Measurements from ENCODE around the gene GUCY2F.

GUCY2F gene

DNA sequence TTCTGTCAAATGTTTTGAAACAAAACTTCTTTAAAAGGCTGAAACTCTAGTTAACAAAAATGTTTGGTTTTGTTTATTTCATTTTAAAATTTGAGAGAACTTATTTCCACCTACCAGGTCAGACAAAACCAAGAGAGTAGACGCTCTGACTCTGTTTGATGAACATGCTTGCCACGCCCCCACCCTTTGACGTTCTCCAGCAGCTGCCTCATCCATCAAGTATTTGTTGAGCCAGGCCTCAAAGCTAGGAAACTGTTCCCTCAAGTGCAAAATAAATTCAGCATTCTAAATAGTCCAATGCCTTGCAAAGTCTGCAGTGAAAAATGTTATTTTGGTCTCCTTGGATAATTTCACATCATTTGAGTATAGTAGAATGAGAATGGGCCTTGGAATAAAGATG, 121.6 kb downstream of the GUCY2F start:
- peaks cover 7% of the 10 kb centered on the region for H3K4me1 Mint-ChIP-seq
- DNase-seq, result no peak
- no peak overlapping the region for H3K4me3 Mint-ChIP-seq
- H3K36me3 Mint-ChIP-seq (ENCODE audit: low read depth), result no peaks in the 10 kb centered on the region
- H3K9me3 Mint-ChIP-seq, result peaks cover 9% of the 10 kb centered on the region
- no peak overlapping the region for H3K27ac Mint-ChIP-seq
- TF ChIP-seq, protein P1, sequence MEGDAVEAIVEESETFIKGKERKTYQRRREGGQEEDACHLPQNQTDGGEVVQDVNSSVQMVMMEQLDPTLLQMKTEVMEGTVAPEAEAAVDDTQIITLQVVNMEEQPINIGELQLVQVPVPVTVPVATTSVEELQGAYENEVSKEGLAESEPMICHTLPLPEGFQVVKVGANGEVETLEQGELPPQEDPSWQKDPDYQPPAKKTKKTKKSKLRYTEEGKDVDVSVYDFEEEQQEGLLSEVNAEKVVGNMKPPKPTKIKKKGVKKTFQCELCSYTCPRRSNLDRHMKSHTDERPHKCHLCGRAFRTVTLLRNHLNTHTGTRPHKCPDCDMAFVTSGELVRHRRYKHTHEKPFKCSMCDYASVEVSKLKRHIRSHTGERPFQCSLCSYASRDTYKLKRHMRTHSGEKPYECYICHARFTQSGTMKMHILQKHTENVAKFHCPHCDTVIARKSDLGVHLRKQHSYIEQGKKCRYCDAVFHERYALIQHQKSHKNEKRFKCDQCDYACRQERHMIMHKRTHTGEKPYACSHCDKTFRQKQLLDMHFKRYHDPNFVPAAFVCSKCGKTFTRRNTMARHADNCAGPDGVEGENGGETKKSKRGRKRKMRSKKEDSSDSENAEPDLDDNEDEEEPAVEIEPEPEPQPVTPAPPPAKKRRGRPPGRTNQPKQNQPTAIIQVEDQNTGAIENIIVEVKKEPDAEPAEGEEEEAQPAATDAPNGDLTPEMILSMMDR (IDR thresholded peaks at IDR 0.05), result no peak
- peaks cover under 1% of the 10 kb centered on the region for H3K27me3 Mint-ChIP-seq (ENCODE audit: low read depth, poor library complexity)

GRCh38 chrX:109357706-109358105, 124.2 kb downstream of the GUCY2F start:
- DNase-seq, result no peak
- peaks cover 3% of the 10 kb centered on the region for H3K27me3 Mint-ChIP-seq (ENCODE audit: low read depth, poor library complexity)
- no peaks in the 10 kb centered on the region for H3K36me3 Mint-ChIP-seq (ENCODE audit: low read depth)
- H3K27ac Mint-ChIP-seq, result no peak overlapping the region
- H3K9me3 Mint-ChIP-seq, result peaks cover 9% of the 10 kb centered on the region
- TF ChIP-seq, protein P1 (IDR thresholded peaks at IDR 0.05), result no peak
- H3K4me1 Mint-ChIP-seq, result peaks cover 7% of the 10 kb centered on the region
- no peak overlapping the region for H3K4me3 Mint-ChIP-seq

- Mint-ChIP-seq H3K4me3 (no peak overlapping the region), H3K4me1 (peaks cover 12% of the 10 kb centered on the region), H3K36me3 (ENCODE audit: low read depth) (no peaks in the 10 kb centered on the region), H3K27ac (no peak overlapping the region), H3K9me3 (peaks cover 9% of the 10 kb centered on the region), H3K27me3 (ENCODE audit: low read depth, poor library complexity) (peaks cover 3% of the 10 kb centered on the region)
- TF ChIP-seq, protein P1 (IDR thresholded peaks at IDR 0.05), result no peak
- no peak for DNase-seq
These were observed 125.2 kb downstream of the GUCY2F start for GRCh38 chrX:109356684-109357083.

GRCh38 chrX:109352066-109352588, 129.8 kb downstream of the GUCY2F start:
- no peaks in the 10 kb centered on the region for H3K9me3 Mint-ChIP-seq
- H3K36me3 Mint-ChIP-seq (ENCODE audit: low read depth), result no peaks in the 10 kb centered on the region
- H3K27me3 Mint-ChIP-seq (ENCODE audit: low read depth, poor library complexity), result peaks cover 3% of the 10 kb centered on the region
- H3K27ac Mint-ChIP-seq, result peak overlapping the region; percentile 39
- TF ChIP-seq, protein P1 (IDR thresholded peaks at IDR 0.05), result no peak
- H3K4me1 Mint-ChIP-seq, result peaks cover 28% of the 10 kb centered on the region
- DNase-seq, result no peak
- H3K4me3 Mint-ChIP-seq, result no peak overlapping the region

GRCh38 chrX:109351557-109351956, 130.3 kb downstream of the GUCY2F start:
- H3K36me3 Mint-ChIP-seq (ENCODE audit: low read depth), result no peaks in the 10 kb centered on the region
- DNase-seq, result no peak
- H3K4me3 Mint-ChIP-seq, result no peak overlapping the region
- TF ChIP-seq, protein P1 (IDR thresholded peaks at IDR 0.05), result no peak
- no peaks in the 10 kb centered on the region for H3K9me3 Mint-ChIP-seq
- H3K27ac Mint-ChIP-seq, result peak overlapping the region; percentile 39
- H3K4me1 Mint-ChIP-seq, result peaks cover 33% of the 10 kb centered on the region
- H3K27me3 Mint-ChIP-seq (ENCODE audit: low read depth, poor library complexity), result peaks cover 3% of the 10 kb centered on the region

- DNase-seq, result no peak
- no peaks in the 10 kb centered on the region for H3K9me3 Mint-ChIP-seq
- H3K4me1 Mint-ChIP-seq, result peaks cover 36% of the 10 kb centered on the region
- H3K4me3 Mint-ChIP-seq, result no peak overlapping the region
- H3K27me3 Mint-ChIP-seq (ENCODE audit: low read depth, poor library complexity), result peaks cover 3% of the 10 kb centered on the region
- H3K36me3 Mint-ChIP-seq (ENCODE audit: low read depth), result no peaks in the 10 kb centered on the region
- peak overlapping the region; percentile 49 for H3K27ac Mint-ChIP-seq
- TF ChIP-seq, protein P1 (IDR thresholded peaks at IDR 0.05), result no peak
These were observed 131.3 kb downstream of the GUCY2F start for GRCh38 chrX:109350551-109350950.
